PC-3 (cell line): ENCODE measurements around the gene ZNF101.

Experiments used
- CTCF ChIP-seq: fragments of 300-600 bp; sonication (generic); conservative IDR thresholded peaks from 2 replicates; pipeline ENCODE4 v1.5.1; 2017; ENCODE audit warnings: antibody characterized with exemption, low read depth, mild to moderate bottlenecking, low read length
- EZH2phosphoT487 ChIP-seq: fragments of 300-600 bp; sonication (generic); IDR thresholded peaks from 2 replicates; pipeline ENCODE4 v1.6.1; 2018; ENCODE audit warnings: mild to moderate bottlenecking, antibody characterized with exemption, low read length, borderline replicate concordance

GRCh38 chr19:19630426-19630825 lies 38.2 kb upstream of the ZNF101 start:
- TF ChIP-seq CTCF (no peak), EZH2phosphoT487 (no peak)
